Measurements from ENCODE around the gene SERPINA5. TPM values are rescaled to one million over a fixed set of nuclear protein-coding genes. Genes with fewer than 3 reads are reported as not detected.

Gene SERPINA5
- total RNA-seq, 1 experiment from 2014 or later: not detected

DNA sequence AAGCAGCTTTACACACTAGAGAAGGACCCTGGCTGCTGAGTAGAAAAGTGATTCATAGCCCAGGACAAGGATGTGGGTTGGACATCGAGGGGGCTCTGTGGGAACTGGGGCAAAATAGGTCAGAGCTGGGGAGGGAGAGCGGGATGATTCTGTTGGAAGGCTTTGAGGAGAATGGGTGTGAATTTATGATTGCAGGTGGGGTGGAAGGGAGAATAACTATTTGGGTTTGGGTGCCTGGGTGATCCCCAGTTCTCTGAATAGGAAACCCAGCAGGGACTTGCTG lies 44.1 kb downstream of the SERPINA5 start:
- H3K9me2 ChIP-seq (ENCODE audit: insufficient read depth): no peaks in the 10 kb centered on the region
- no peak overlapping the region for H3K4me3 ChIP-seq
- no peak overlapping the region for H3K4me2 ChIP-seq
- DNase-seq: no peak
- ChIA-PET POLR2A (ENCODE audit: unreplicated experiment) (no interaction called here), CTCF (no interaction called here)
- no peaks in the 10 kb centered on the region for H4K20me1 ChIP-seq (ENCODE audit: insufficient read depth)
- no peaks in the 10 kb centered on the region for H3F3A ChIP-seq (ENCODE audit: insufficient read depth, low read depth)
- peaks cover 8% of the 10 kb centered on the region; the same call in 1 of the 2 replicates for H3K27me3 ChIP-seq (ENCODE audit: insufficient read depth, low read depth)
- H2AFZ ChIP-seq: no peak overlapping the region
- no peak for TF ChIP-seq EZH2 (IDR thresholded peaks at IDR 0.05; ENCODE audit: low read depth)
- TF ChIP-seq, protein P1, sequence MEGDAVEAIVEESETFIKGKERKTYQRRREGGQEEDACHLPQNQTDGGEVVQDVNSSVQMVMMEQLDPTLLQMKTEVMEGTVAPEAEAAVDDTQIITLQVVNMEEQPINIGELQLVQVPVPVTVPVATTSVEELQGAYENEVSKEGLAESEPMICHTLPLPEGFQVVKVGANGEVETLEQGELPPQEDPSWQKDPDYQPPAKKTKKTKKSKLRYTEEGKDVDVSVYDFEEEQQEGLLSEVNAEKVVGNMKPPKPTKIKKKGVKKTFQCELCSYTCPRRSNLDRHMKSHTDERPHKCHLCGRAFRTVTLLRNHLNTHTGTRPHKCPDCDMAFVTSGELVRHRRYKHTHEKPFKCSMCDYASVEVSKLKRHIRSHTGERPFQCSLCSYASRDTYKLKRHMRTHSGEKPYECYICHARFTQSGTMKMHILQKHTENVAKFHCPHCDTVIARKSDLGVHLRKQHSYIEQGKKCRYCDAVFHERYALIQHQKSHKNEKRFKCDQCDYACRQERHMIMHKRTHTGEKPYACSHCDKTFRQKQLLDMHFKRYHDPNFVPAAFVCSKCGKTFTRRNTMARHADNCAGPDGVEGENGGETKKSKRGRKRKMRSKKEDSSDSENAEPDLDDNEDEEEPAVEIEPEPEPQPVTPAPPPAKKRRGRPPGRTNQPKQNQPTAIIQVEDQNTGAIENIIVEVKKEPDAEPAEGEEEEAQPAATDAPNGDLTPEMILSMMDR (conservative IDR thresholded peaks at IDR 0.05): no peak
- intact Hi-C loops (cut with micrococcal nuclease; ENCODE audit: unreplicated experiment): no loop called here
- no peaks in the 10 kb centered on the region for H3K4me1 ChIP-seq (replicated peaks; ENCODE audit: insufficient read depth)
- no peaks in the 10 kb centered on the region for H3K36me3 ChIP-seq (ENCODE audit: low read depth)
- H3K9me3 ChIP-seq (ENCODE audit: insufficient read depth, low read depth): no peaks in the 10 kb centered on the region
- no peaks in the 10 kb centered on the region for H3K79me2 ChIP-seq (ENCODE audit: low read depth)
- no TSS peak for BruUV-seq (replicated peaks)
- H3K27ac ChIP-seq: no peak overlapping the region

DNA sequence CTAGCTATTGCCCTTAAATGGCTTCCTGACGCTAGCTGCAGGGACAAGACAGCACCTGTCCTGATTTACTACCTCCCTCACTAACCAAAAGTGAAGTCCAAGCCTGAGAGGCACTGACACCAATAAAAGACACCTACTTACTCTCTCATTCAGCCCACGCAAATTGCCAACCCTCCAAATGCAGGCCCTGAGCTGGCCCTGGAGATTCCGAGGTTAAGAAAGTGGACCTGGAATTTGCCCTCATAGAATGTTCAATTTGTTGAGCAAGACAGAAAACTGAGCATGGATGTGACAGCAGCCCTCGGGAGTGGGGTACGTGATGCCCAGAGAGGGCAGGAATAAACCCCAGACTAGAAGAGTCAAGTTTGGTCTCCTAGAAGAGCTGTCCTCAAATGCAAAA lies 47.4 kb downstream of the SERPINA5 start:
- no peaks in the 10 kb centered on the region for H4K20me1 ChIP-seq (ENCODE audit: insufficient read depth)
- POLR2A ChIA-PET (ENCODE audit: unreplicated experiment): no interaction called here
- BruUV-seq (replicated peaks): no TSS peak

DNA sequence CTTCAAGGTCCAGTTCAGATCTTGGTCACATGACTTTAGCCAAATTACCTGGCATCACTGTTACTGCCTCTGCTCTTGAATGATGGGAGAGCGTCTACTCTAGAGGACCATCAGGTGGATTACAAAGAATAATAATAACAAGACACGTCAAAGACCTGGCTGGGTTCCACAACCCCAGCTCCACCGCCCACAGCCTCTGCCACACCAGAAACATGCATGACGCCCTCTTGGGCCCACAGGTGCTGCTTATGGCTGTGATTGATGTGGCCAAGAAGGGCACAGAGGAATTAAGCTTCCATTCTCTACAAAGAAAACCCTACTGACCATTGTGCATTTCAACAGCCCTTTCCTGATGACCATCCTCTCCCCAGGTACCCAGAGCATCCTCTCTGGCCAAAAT lies 49.2 kb downstream of the SERPINA5 start:
- intact Hi-C loops (cut with micrococcal nuclease; ENCODE audit: unreplicated experiment): no loop called here
- Histone ChIP-seq H3K9me2 (ENCODE audit: insufficient read depth) (no peaks in the 10 kb centered on the region), H3K36me3 (ENCODE audit: low read depth) (no peaks in the 10 kb centered on the region), H3K79me2 (ENCODE audit: low read depth) (no peaks in the 10 kb centered on the region), H2AFZ (no peak overlapping the region), H3K4me1 (replicated peaks; ENCODE audit: insufficient read depth) (no peaks in the 10 kb centered on the region), H3K9me3 (ENCODE audit: insufficient read depth, low read depth) (no peaks in the 10 kb centered on the region), H3K4me3 (no peak overlapping the region), H3F3A (ENCODE audit: insufficient read depth, low read depth) (no peaks in the 10 kb centered on the region), H4K20me1 (ENCODE audit: insufficient read depth) (no peaks in the 10 kb centered on the region), H3K27me3 (ENCODE audit: insufficient read depth, low read depth) (no peaks in the 10 kb centered on the region), H3K27ac (no peak overlapping the region), H3K4me2 (no peak overlapping the region)
- no peak for DNase-seq
- ChIA-PET CTCF (no interaction called here), POLR2A (ENCODE audit: unreplicated experiment) (no interaction called here)
- no peak for TF ChIP-seq EZH2 (IDR thresholded peaks at IDR 0.05; ENCODE audit: low read depth)
- TF ChIP-seq, protein P1 (conservative IDR thresholded peaks at IDR 0.05): no peak
- no TSS peak for BruUV-seq (replicated peaks)

More for the DNA sequence above, 47.4 kb downstream of the SERPINA5 start:
- H3K4me1 ChIP-seq (replicated peaks; ENCODE audit: insufficient read depth): no peaks in the 10 kb centered on the region
- H3K4me2 ChIP-seq: no peak overlapping the region
- H3K27me3 ChIP-seq (ENCODE audit: insufficient read depth, low read depth): peaks cover 5% of the 10 kb centered on the region; the same call in 1 of the 2 replicates
- no peak overlapping the region for H3K4me3 ChIP-seq
- no peaks in the 10 kb centered on the region for H3K36me3 ChIP-seq (ENCODE audit: low read depth)
- no peak for DNase-seq
- no peak overlapping the region for H2AFZ ChIP-seq
- intact Hi-C loops (cut with micrococcal nuclease; ENCODE audit: unreplicated experiment): no loop called here
- no peaks in the 10 kb centered on the region for H3F3A ChIP-seq (ENCODE audit: insufficient read depth, low read depth)
- TF ChIP-seq, protein P1 (conservative IDR thresholded peaks at IDR 0.05): no peak
- no peak for TF ChIP-seq EZH2 (IDR thresholded peaks at IDR 0.05; ENCODE audit: low read depth)
- no peaks in the 10 kb centered on the region for H3K9me2 ChIP-seq (ENCODE audit: insufficient read depth)
- CTCF ChIA-PET: no interaction called here
- no peak overlapping the region for H3K27ac ChIP-seq
- H3K79me2 ChIP-seq (ENCODE audit: low read depth): no peaks in the 10 kb centered on the region
- H3K9me3 ChIP-seq (ENCODE audit: insufficient read depth, low read depth): no peaks in the 10 kb centered on the region

All from PC-9 (cell line).